A549 (cell line): ENCODE data around the gene MTMR11. TPM values are rescaled to one million over a fixed set of nuclear protein-coding genes. Genes with fewer than 3 reads are reported as not detected.

ENCODE experiments used
- ATAC-seq, 2 experiments: fragments of 200-7000 bp in 1 of 2; fragments of >200 bp in 1 of 2; cut with Nextera tagmentation in 1 of 2; cut with Tn5 transposase in 1 of 2; 3 replicates each; pipeline versions ENCODE4 v1.8.0 to v1.9.1; 2018 to 2020; ENCODE audit warnings: mild to moderate bottlenecking in 1 of 2, moderate library complexity in 1 of 2
- CTCF ChIA-PET: fragments of 300-600 bp; sonication (Branson Sonifier 250); formaldehyde crosslinking; extraction: SDS; loops from one replicate; lab custom pipeline; 2021; ENCODE audit warnings: antibody characterized with exemption, inconsistent platforms; lab: Yijun Ruan, JAX
- POLR2A ChIA-PET: fragments of 350-600 bp; formaldehyde crosslinking; extraction: SDS; loops from one replicate; lab custom pipeline; 2021; ENCODE audit warnings: antibody characterized with exemption, inconsistent platforms; lab: Yijun Ruan, JAX
- DNase-seq, 2 experiments: peaks; one replicate each; pipeline versions ENCODE4 v3.0.0 to v3.0.0-alpha.2; 2011 to 2016; ENCODE audit warnings: low read depth in 1 of 2, low spot score in 1 of 2
- FAIRE-seq: peaks from 2 replicates; lab custom pipeline; 2011; peaks lifted over from hg19 to GRCh38; lab: Jason Lieb, UNC
- H3K27ac ChIP-seq, 2 experiments: fragments of >200 bp; sonication (Bioruptor Twin); formaldehyde crosslinking; 3 replicates each; pipeline ENCODE4 v1.5.1; 2016 to 2017
- H3K4me1 ChIP-seq: fragments of >200 bp; sonication (Bioruptor Twin); formaldehyde crosslinking; 3 replicates; pipeline ENCODE4 v1.6.1; 2016
- H3K4me2 ChIP-seq: fragments of >200 bp; sonication (Bioruptor Twin); formaldehyde crosslinking; 3 replicates; pipeline ENCODE4 v1.6.1; 2016
- H3K4me3 ChIP-seq: fragments of >200 bp; sonication (Bioruptor Twin); formaldehyde crosslinking; 3 replicates; pipeline ENCODE4 v1.5.1; 2016
- H3K9me3 ChIP-seq: fragments of >200 bp; sonication (Bioruptor Twin); formaldehyde crosslinking; 3 replicates; pipeline ENCODE4 v1.6.1; 2016
- BHLHE40 ChIP-seq: IDR thresholded peaks from 2 replicates; pipeline ENCODE4 v1.6.1; 2012; ENCODE audit warnings: low read depth, low read length, inconsistent platforms
- CBX8 ChIP-seq: fragments of 200-600 bp; sonication (generic); IDR thresholded peaks from 2 replicates; pipeline ENCODE4 v1.6.1; 2016
- EHF ChIP-seq: fragments of 250-450 bp; sonication (Bioruptor Pico); IDR thresholded peaks from 2 replicates; pipeline ENCODE4 v1.5.0; 2020; ENCODE audit warnings: mild to moderate bottlenecking
- ESRRA ChIP-seq: fragments of 150-350 bp; IDR thresholded peaks from 2 replicates; pipeline ENCODE4 v1.6.1; 2014; ENCODE audit warnings: mild to moderate bottlenecking, low read length, borderline replicate concordance
- FOSL2 ChIP-seq, 2 experiments: fragments of 450-650 bp in 1 of 2; fragments of >200 bp in 1 of 2; sonication (Bioruptor Twin) in 1 of 2; formaldehyde crosslinking; IDR thresholded peaks; 2 replicates each; pipeline versions ENCODE4 v1.5.0 to v1.6.1; 2016 to 2020; ENCODE audit warnings: mild to moderate bottlenecking in 1 of 2, moderate library complexity in 1 of 2
- GATA3 ChIP-seq: IDR thresholded peaks from 2 replicates; pipeline ENCODE4 v1.6.1; 2012; ENCODE audit warnings: borderline replicate concordance
- HOXA7 ChIP-seq: fragments of 250-450 bp; sonication (Bioruptor Pico); IDR thresholded peaks from 2 replicates; pipeline ENCODE4 v1.5.0; 2020; ENCODE audit warnings: mild to moderate bottlenecking, moderate library complexity
- HOXB13 ChIP-seq: fragments of 250-450 bp; sonication (Bioruptor Pico); IDR thresholded peaks from 2 replicates; pipeline ENCODE4 v1.5.0; 2020; ENCODE audit warnings: low read depth, mild to moderate bottlenecking, moderate library complexity
- JUNB ChIP-seq: fragments of >200 bp; sonication (Bioruptor Twin); formaldehyde crosslinking; IDR thresholded peaks from 2 replicates; pipeline ENCODE4 v1.6.1; 2016
- KDM5A ChIP-seq: fragments of 200-600 bp; sonication (generic); IDR thresholded peaks from 2 replicates; pipeline ENCODE4 v1.6.1; 2016; ENCODE audit warnings: antibody characterized with exemption, mild to moderate bottlenecking
- MAZ ChIP-seq: fragments of 150-350 bp; IDR thresholded peaks from 2 replicates; pipeline ENCODE4 v1.6.1; 2014; ENCODE audit warnings: antibody characterized with exemption, low read depth, low read length, borderline replicate concordance
- MYC ChIP-seq: IDR thresholded peaks from 2 replicates; pipeline ENCODE4 v1.6.1; 2012; ENCODE audit warnings: mild to moderate bottlenecking, inconsistent platforms, low read length, improper control_type of control experiment, borderline replicate concordance
- NR3C1 ChIP-seq: fragments of >200 bp; sonication (Bioruptor Twin); formaldehyde crosslinking; IDR thresholded peaks from 3 replicates; pipeline ENCODE4 v1.6.1; 2017
- PHF8 ChIP-seq: fragments of 200-600 bp; sonication (generic); IDR thresholded peaks from 2 replicates; pipeline ENCODE4 v1.6.1; 2016; ENCODE audit warnings: low read depth, mild to moderate bottlenecking, antibody characterized with exemption, moderate library complexity, borderline replicate concordance
- POLR2A ChIP-seq: IDR thresholded peaks from 2 replicates; pipeline ENCODE4 v1.6.1; 2012; ENCODE audit warnings: mild to moderate bottlenecking, low read length
- POLR2AphosphoS2 ChIP-seq: conservative IDR thresholded peaks from 2 replicates; pipeline ENCODE4 v1.6.1; 2012; ENCODE audit warnings: low read length, improper control_type of control experiment, inconsistent platforms
- TFCP2L1 ChIP-seq: fragments of 250-450 bp; sonication (Bioruptor Pico); IDR thresholded peaks from 2 replicates; pipeline ENCODE4 v1.5.0; 2021; ENCODE audit warnings: mild to moderate bottlenecking
- ZC3H11A ChIP-seq: fragments of 450-650 bp; IDR thresholded peaks from 2 replicates; pipeline ENCODE4 v1.6.1; 2014; ENCODE audit warnings: antibody characterized with exemption, mild to moderate bottlenecking
- ZNF302 ChIP-seq: fragments of 250-450 bp; sonication (Bioruptor Pico); IDR thresholded peaks from 2 replicates; pipeline ENCODE4 v1.9.0; 2021; ENCODE audit warnings: inconsistent platforms, mild to moderate bottlenecking, moderate library complexity
- WGBS: methylation state at CpG from one replicate; pipeline ENCODE4 v1.1.6; 2017; ENCODE audit errors: missing lambda C conversion rate; 5-methylcytosine and 5-hydroxymethylcytosine counted together
- polyA plus RNA-seq, 4 experiments: library from polyadenylated mRNA; depleted of rRNA in 3 of 4; stranded (reverse); fragments of >200 nt; fragmentation: RNase III in 1 of 4; extraction: RNeasy Plus Mini Kit Qiagen cat#74134 plus additional on column Dnase treatment in 1 of 4; gene quantifications; 2 replicates in 3 of 4; 3 replicates in 1 of 4; pipeline ENCODE4 v1.2.3, GENCODE V29; 2011 to 2017
- TF ChIP-seq, protein P1 (sequence below): fragments of >200 bp; sonication (Bioruptor Twin); formaldehyde crosslinking; IDR thresholded peaks from 2 replicates; pipeline ENCODE4 v1.6.1; 2016
- TF ChIP-seq, protein P2 (sequence below): fragments of >200 bp; sonication (Bioruptor Twin); formaldehyde crosslinking; IDR thresholded peaks from 3 replicates; pipeline ENCODE4 v1.6.1; 2016
- TF ChIP-seq, protein P3 (sequence below): IDR thresholded peaks from 2 replicates; pipeline ENCODE4 v1.6.1; 2012
- TF ChIP-seq, protein P4 (sequence below): fragments of 200-600 bp; sonication (generic); IDR thresholded peaks from 2 replicates; pipeline ENCODE4 v1.6.1; 2016; ENCODE audit warnings: antibody characterized with exemption, mild to moderate bottlenecking, moderate library complexity
- TF ChIP-seq, protein P5 (sequence below): fragments of 450-650 bp; IDR thresholded peaks from 2 replicates; pipeline ENCODE4 v1.6.1; 2014; ENCODE audit warnings: antibody characterized with exemption
- TF ChIP-seq, protein P6 (sequence below): fragments of >200 bp; sonication (Bioruptor Twin); formaldehyde crosslinking; IDR thresholded peaks from 3 replicates; pipeline ENCODE4 v1.5.1; 2016

The MTMR11 gene
- polyA plus RNA-seq, 2 of the 4 experiments (the other 2 are of a cell fraction): 16.2 to 31.2 TPM

DNA sequence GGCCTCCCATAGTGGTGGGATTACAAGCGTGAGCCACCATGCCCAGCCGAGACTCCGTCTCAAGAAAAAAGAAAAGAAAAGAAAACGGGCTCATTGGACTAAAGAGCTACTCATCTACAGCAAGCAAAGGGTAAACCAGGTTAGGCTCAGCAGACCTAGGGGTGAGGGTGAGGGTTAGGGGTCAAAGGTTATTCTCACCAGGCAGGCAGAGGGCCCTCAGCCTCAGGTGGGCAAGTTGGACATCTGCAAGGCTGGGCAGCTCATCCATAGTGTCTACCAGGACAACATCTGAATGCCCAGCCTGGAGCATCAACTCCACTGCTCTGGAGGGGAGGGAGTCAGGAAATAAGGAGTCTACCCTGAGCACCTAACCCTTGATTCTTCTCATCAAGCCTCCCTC, 3.5 kb downstream of the MTMR11 start:
- TF ChIP-seq, protein P1, sequence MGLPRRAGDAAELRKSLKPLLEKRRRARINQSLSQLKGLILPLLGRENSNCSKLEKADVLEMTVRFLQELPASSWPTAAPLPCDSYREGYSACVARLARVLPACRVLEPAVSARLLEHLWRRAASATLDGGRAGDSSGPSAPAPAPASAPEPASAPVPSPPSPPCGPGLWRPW: no peak
- no peak for TF ChIP-seq ESRRA
- TF ChIP-seq ZC3H11A: no peak
- TF ChIP-seq EHF (CRISPR knock-in tag): no peak
- no peak for TF ChIP-seq CBX8
- TF ChIP-seq, protein P2, sequence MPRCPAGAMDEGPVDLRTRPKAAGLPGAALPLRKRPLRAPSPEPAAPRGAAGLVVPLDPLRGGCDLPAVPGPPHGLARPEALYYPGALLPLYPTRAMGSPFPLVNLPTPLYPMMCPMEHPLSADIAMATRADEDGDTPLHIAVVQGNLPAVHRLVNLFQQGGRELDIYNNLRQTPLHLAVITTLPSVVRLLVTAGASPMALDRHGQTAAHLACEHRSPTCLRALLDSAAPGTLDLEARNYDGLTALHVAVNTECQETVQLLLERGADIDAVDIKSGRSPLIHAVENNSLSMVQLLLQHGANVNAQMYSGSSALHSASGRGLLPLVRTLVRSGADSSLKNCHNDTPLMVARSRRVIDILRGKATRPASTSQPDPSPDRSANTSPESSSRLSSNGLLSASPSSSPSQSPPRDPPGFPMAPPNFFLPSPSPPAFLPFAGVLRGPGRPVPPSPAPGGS: no peak
- TF ChIP-seq HOXB13 (CRISPR knock-in tag): no peak
- TF ChIP-seq POLR2A: no peak
- TF ChIP-seq FOSL2 (IDR thresholded peaks at IDR 0.05): no peak
- TF ChIP-seq FOSL2 (CRISPR knock-in tag; IDR thresholded peaks at IDR 0.05): no peak
- TF ChIP-seq, protein P3, sequence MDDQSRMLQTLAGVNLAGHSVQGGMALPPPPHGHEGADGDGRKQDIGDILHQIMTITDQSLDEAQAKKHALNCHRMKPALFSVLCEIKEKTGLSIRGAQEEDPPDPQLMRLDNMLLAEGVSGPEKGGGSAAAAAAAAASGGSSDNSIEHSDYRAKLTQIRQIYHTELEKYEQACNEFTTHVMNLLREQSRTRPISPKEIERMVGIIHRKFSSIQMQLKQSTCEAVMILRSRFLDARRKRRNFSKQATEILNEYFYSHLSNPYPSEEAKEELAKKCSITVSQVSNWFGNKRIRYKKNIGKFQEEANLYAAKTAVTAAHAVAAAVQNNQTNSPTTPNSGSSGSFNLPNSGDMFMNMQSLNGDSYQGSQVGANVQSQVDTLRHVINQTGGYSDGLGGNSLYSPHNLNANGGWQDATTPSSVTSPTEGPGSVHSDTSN: no peak
- no peak for TF ChIP-seq TFCP2L1 (CRISPR knock-in tag)
- DNase-seq (no peak), ATAC-seq (no peak), FAIRE-seq (no peak)
- no peak overlapping the region for H3K4me3 ChIP-seq
- ChIA-PET CTCF (interaction anchor here (0.6 to 2.7 kb wide), 3 partner anchors 9 to 45 kb away, joined by 3 to 12 read pairs (median 4); a partner anchor contains a TSS), POLR2A (no interaction called here)
- H3K27ac ChIP-seq: no peak overlapping the region
- 95% methylated on average over 4 of the region's 4 CpGs for WGBS
- H3K9me3 ChIP-seq: no peaks in the 10 kb centered on the region
- no peak overlapping the region for H3K4me2 ChIP-seq
- peaks cover 32% of the 10 kb centered on the region for H3K4me1 ChIP-seq

DNA sequence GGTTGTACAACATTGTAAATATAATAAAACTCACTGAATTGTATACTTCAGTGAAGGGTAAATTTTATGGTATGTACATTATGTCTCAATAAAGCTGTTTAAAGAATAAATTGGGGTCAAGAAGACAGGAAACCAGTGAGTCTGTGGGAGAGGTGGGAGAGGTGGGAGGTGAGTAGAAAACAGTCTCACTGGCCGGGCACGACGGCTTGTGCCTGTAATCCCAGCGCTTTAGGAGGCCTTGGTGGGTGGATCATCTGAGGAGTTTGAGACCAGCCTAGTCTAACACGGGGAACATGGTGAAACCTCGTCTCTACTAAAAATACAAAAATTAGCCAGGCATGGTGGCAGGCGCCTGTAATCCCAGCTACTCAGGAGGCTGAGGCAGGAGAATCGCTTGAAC, 4.2 kb downstream of the MTMR11 start:
- no peak overlapping the region for H3K4me3 ChIP-seq
- POLR2A ChIA-PET: no interaction called here
- H3K27ac ChIP-seq: no peak overlapping the region
- FAIRE-seq (no peak), DNase-seq (no peak), ATAC-seq (no peak)
- no peaks in the 10 kb centered on the region for H3K9me3 ChIP-seq
- TF ChIP-seq POLR2AphosphoS2: no peak
- no peak for TF ChIP-seq HOXA7
- TF ChIP-seq EHF (CRISPR knock-in tag): no peak
- no peak for TF ChIP-seq MAZ
- TF ChIP-seq, protein P4, sequence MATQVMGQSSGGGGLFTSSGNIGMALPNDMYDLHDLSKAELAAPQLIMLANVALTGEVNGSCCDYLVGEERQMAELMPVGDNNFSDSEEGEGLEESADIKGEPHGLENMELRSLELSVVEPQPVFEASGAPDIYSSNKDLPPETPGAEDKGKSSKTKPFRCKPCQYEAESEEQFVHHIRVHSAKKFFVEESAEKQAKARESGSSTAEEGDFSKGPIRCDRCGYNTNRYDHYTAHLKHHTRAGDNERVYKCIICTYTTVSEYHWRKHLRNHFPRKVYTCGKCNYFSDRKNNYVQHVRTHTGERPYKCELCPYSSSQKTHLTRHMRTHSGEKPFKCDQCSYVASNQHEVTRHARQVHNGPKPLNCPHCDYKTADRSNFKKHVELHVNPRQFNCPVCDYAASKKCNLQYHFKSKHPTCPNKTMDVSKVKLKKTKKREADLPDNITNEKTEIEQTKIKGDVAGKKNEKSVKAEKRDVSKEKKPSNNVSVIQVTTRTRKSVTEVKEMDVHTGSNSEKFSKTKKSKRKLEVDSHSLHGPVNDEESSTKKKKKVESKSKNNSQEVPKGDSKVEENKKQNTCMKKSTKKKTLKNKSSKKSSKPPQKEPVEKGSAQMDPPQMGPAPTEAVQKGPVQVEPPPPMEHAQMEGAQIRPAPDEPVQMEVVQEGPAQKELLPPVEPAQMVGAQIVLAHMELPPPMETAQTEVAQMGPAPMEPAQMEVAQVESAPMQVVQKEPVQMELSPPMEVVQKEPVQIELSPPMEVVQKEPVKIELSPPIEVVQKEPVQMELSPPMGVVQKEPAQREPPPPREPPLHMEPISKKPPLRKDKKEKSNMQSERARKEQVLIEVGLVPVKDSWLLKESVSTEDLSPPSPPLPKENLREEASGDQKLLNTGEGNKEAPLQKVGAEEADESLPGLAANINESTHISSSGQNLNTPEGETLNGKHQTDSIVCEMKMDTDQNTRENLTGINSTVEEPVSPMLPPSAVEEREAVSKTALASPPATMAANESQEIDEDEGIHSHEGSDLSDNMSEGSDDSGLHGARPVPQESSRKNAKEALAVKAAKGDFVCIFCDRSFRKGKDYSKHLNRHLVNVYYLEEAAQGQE: no peak
- TF ChIP-seq, protein P5, sequence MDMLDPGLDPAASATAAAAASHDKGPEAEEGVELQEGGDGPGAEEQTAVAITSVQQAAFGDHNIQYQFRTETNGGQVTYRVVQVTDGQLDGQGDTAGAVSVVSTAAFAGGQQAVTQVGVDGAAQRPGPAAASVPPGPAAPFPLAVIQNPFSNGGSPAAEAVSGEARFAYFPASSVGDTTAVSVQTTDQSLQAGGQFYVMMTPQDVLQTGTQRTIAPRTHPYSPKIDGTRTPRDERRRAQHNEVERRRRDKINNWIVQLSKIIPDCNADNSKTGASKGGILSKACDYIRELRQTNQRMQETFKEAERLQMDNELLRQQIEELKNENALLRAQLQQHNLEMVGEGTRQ: no peak
- no peak for TF ChIP-seq JUNB
- TF ChIP-seq HOXB13 (CRISPR knock-in tag): no peak
- no peak for TF ChIP-seq KDM5A
- TF ChIP-seq BHLHE40: no peak
- no peak for TF ChIP-seq TFCP2L1 (CRISPR knock-in tag)
- TF ChIP-seq PHF8: no peak
- TF ChIP-seq ZNF302: no peak
- TF ChIP-seq GATA3: no peak
- TF ChIP-seq, protein P1: no peak
- no peak for TF ChIP-seq MYC
- no peak for TF ChIP-seq NR3C1
- TF ChIP-seq, protein P6, sequence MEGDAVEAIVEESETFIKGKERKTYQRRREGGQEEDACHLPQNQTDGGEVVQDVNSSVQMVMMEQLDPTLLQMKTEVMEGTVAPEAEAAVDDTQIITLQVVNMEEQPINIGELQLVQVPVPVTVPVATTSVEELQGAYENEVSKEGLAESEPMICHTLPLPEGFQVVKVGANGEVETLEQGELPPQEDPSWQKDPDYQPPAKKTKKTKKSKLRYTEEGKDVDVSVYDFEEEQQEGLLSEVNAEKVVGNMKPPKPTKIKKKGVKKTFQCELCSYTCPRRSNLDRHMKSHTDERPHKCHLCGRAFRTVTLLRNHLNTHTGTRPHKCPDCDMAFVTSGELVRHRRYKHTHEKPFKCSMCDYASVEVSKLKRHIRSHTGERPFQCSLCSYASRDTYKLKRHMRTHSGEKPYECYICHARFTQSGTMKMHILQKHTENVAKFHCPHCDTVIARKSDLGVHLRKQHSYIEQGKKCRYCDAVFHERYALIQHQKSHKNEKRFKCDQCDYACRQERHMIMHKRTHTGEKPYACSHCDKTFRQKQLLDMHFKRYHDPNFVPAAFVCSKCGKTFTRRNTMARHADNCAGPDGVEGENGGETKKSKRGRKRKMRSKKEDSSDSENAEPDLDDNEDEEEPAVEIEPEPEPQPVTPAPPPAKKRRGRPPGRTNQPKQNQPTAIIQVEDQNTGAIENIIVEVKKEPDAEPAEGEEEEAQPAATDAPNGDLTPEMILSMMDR: no peak
- 92% methylated on average over 8 of the region's 8 CpGs for WGBS
- H3K4me1 ChIP-seq: peaks cover 25% of the 10 kb centered on the region
- CTCF ChIA-PET: interaction anchor here (0.7 to 2.7 kb wide), 4 partner anchors 9 to 1063 kb away, joined by 3 to 12 read pairs (median 4); a partner anchor contains a TSS
- no peak overlapping the region for H3K4me2 ChIP-seq
